PC-9 (cell line): ENCODE results near the gene BRD9.

Experiments used
- EZH2 ChIP-seq: fragments of 200-600 bp; sonication (generic); IDR thresholded peaks from 2 replicates; pipeline ENCODE4 v1.8.0; 2017; ENCODE audit warnings: antibody characterized with exemption, low read depth
- TF ChIP-seq, protein P1 (sequence below): fragments of 200-600 bp; sonication (generic); conservative IDR thresholded peaks from 2 replicates; pipeline ENCODE4 v1.6.1; 2017; ENCODE audit warnings: mixed run types, antibody characterized with exemption, mild to moderate bottlenecking, moderate library complexity

DNA sequence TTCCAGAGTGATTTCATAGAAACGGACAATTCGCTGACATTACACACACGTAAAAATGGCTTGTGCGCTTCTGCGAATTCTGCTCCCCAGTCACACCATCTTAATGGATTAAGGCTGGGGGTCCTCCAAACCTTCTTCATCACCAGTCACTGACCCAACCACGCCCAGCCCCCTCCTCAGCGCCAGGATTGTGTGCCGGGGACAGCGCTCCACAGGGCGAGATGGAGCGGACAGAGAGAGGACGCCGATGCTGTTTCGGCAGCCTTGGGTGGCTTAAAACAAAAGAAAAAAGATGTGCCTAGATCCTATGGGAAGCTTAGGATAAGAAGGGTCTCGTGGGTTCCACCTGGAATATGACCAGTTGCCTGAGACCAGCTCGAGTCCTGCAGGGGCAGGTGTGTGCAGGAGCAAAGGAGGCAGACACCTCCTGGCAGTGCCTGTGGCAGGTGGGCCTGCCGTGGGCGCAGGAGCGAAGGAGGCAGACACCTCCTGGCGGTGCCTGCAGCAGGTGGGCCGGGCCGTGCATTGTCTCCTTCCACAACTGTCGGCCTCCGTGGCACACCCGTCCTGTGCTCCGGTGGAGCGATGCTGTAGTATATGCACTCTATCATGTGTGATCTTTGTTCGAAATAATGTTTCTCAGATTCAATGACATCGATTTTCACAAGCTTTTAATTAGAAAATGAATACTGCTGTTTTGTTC is 20.9 kb downstream of the BRD9 start:
- TF ChIP-seq EZH2: no peak
- TF ChIP-seq, protein P1, sequence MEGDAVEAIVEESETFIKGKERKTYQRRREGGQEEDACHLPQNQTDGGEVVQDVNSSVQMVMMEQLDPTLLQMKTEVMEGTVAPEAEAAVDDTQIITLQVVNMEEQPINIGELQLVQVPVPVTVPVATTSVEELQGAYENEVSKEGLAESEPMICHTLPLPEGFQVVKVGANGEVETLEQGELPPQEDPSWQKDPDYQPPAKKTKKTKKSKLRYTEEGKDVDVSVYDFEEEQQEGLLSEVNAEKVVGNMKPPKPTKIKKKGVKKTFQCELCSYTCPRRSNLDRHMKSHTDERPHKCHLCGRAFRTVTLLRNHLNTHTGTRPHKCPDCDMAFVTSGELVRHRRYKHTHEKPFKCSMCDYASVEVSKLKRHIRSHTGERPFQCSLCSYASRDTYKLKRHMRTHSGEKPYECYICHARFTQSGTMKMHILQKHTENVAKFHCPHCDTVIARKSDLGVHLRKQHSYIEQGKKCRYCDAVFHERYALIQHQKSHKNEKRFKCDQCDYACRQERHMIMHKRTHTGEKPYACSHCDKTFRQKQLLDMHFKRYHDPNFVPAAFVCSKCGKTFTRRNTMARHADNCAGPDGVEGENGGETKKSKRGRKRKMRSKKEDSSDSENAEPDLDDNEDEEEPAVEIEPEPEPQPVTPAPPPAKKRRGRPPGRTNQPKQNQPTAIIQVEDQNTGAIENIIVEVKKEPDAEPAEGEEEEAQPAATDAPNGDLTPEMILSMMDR: no peak
